Psoas muscle (tissue), 8 donors: ENCODE data around the gene MACO1. TPM values are rescaled to one million over a fixed set of nuclear protein-coding genes. Genes with fewer than 3 reads are reported as not detected.

Source experiments
- ATAC-seq, 4 donors: fragments of 200-7000 bp; cut with Tn5 transposase; one replicate each; pipeline ENCODE4 v1.9.1; 2020; ENCODE audit warnings: moderate library complexity in 3 of 4, mild to moderate bottlenecking in 2 of 4
- DNase-seq, 2 donors: peaks; one replicate each; pipeline ENCODE4 v3.0.0-alpha.2; 2020
- H3K27ac ChIP-seq: fragments of 200-600 bp; one replicate; pipeline ENCODE4 v1.8.0; 2022
- H3K27me3 ChIP-seq, 3 donors: fragments of 200-600 bp in 1 of 3; one replicate each; pipeline versions ENCODE4 v1.6.1 to v1.8.0; 2013 to 2022; ENCODE audit warnings: low read length in 2 of 3, mild to moderate bottlenecking in 2 of 3, moderate library complexity in 1 of 3; ENCODE audit not compliant: insufficient read depth in 3 of 3
- H3K36me3 ChIP-seq, 2 donors: fragments of 200-600 bp in 1 of 2; one replicate each; pipeline versions ENCODE4 v1.6.1 to v1.8.0; 2013 to 2022; ENCODE audit warnings: low read depth in 1 of 2, mild to moderate bottlenecking in 1 of 2, moderate library complexity in 1 of 2; ENCODE audit not compliant: insufficient read depth in 1 of 2
- H3K4me1 ChIP-seq: fragments of 200-600 bp; one replicate; pipeline ENCODE4 v1.8.0; 2022
- H3K4me3 ChIP-seq: fragments of 200-600 bp; one replicate; pipeline ENCODE4 v1.8.0; 2022; ENCODE audit warnings: mild to moderate bottlenecking
- H3K9me3 ChIP-seq: fragments of 200-600 bp; one replicate; pipeline ENCODE4 v1.8.0; 2022
- WGBS, 3 donors: extraction: QIAGEN DNeasy Blood & Tissue Kit; methylation state at CpG; one replicate each; pipeline versions ENCODE4 v1.1.6 to v1.1.7; 2013; 5-methylcytosine and 5-hydroxymethylcytosine counted together
- intact Hi-C, 2 donors: fragments of 100-400 bp; cut with DNase I; formaldehyde crosslinking; loops; one replicate each; pipeline versions ENCODE4 v1.11.0 to v1.14.2; 2022
- polyA plus RNA-seq, 3 donors: library from polyadenylated mRNA; stranded (reverse); fragments of 200-250 nt; gene quantifications; one replicate each; pipeline ENCODE4 v1.2.3, GENCODE V29; 2013
- total RNA-seq, 4 donors: library from RNA; stranded (reverse); fragmentation: NEBNext Ultra II Directional in 2 of 4; extraction: Animal tissue kit (Norgen Biotek cat#: 25700) in 2 of 4; gene quantifications; one replicate each; pipeline versions ENCODE4 v1.2.1 to v1.2.4, GENCODE V29; 2021 to 2023
- TF ChIP-seq, protein P1 (sequence below): fragments of 200-600 bp; IDR thresholded peaks from one replicate; pipeline ENCODE4 v1.8.0; 2022; ENCODE audit warnings: antibody characterized with exemption
- donor health status: healthy with polysubstance abuse.
- donor health status: DM: no; HTN: no; CAD: no; lungs with moderate emphysema.
- donor health status: Bipolar disorder and iron deficiency.
- donor health status: healthy.
- donor health status: DM: yes; HTN: yes; CAD: no.
- donor health status: DM: no; HTN: no; CAD: no.
- donor health status: DM: no; HTN: no; CAD: no.
- donor health status: DM: yes; HTN: yes; CAD: no.

The MACO1 gene
- total and polyA plus RNA-seq, 7 donors = 8.8 to 49.7 (median 31.1) TPM

DNA sequence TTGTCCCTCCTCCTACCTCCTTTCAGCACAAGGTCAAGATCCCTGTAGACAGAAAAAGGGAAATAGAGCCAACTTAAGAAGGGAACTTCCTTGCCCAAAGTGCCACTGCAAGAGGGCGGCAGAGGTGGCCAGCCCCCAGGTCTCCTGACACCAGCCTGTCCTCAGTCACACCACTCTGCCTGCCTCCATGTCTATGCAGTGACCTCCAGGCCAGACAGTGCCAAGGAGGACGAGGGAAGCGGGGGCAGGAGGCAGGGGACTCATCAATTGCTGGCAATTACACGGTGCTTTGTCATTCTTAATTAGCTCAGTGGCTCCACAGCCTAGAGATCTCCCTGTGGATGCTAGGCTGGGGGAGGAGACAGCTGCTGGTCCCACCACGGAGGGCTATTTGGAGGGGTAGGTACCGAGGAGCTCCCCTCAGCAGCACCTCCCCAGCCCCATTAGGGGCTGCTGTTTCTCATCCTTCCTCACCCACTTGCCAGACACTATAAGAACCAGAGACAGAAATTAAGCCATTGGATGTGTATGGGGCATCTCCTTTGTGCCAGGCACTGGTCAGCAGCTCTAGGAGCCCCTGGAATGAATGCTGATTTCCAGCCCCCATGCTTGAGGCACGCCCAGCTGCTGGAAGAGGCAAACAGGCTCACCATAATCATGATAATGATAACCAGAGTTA is 106.6 kb downstream of the MACO1 start:
- Histone ChIP-seq H3K4me3 (no peak overlapping the region), H3K27me3 (no peaks in the 10 kb centered on the region), H3K9me3 (no peaks in the 10 kb centered on the region), H3K36me3 (no peaks in the 10 kb centered on the region), H3K27ac (no peak overlapping the region), H3K4me1 (no peaks in the 10 kb centered on the region)
- intact Hi-C loops = no loop called here
- TF ChIP-seq, protein P1, sequence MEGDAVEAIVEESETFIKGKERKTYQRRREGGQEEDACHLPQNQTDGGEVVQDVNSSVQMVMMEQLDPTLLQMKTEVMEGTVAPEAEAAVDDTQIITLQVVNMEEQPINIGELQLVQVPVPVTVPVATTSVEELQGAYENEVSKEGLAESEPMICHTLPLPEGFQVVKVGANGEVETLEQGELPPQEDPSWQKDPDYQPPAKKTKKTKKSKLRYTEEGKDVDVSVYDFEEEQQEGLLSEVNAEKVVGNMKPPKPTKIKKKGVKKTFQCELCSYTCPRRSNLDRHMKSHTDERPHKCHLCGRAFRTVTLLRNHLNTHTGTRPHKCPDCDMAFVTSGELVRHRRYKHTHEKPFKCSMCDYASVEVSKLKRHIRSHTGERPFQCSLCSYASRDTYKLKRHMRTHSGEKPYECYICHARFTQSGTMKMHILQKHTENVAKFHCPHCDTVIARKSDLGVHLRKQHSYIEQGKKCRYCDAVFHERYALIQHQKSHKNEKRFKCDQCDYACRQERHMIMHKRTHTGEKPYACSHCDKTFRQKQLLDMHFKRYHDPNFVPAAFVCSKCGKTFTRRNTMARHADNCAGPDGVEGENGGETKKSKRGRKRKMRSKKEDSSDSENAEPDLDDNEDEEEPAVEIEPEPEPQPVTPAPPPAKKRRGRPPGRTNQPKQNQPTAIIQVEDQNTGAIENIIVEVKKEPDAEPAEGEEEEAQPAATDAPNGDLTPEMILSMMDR = no peak
- ATAC-seq (no peak), DNase-seq (no peak)
- WGBS, 3 donors = 67 to 75% (median 73%) methylated on average over 7 of the region's 7 CpGs

DNA sequence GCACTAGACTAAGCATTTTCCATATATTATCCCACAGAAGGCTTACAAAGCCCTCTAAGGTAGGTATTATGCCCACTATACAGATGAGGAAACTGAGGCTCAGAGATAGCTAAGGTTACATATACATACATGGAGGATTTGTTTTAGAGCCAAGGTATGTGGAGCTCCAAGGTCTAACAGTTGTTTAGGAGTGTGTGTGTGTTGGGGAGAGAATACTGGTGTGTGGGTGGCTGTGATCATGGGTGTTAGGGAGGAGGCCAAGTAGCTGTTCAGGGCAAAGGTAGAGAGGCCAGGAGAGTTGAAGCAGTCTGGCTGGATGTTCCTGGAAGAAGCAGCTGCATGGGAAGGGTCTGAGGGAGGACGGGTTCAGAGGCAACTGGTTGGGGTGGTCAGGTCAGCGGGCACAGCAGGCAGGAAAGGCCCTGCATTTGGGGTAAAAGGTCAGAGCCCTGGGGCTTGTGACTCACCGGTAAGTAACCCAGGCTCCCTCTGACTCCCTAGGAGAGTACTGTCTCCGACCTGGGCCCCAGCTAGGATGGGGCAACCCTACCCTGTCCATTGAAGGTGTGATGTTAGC is 107.6 kb downstream of the MACO1 start:
- H3K27me3 ChIP-seq = no peaks in the 10 kb centered on the region
- intact Hi-C loops = no loop called here
- DNase-seq (no peak), ATAC-seq (no peak)
- WGBS, 3 donors = 70 to 79% (median 75%) methylated on average over 4 of the region's 4 CpGs
- TF ChIP-seq, protein P1 = no peak
- H3K4me1 ChIP-seq = peaks cover 4% of the 10 kb centered on the region
- no peaks in the 10 kb centered on the region for H3K36me3 ChIP-seq
- H3K9me3 ChIP-seq = no peaks in the 10 kb centered on the region
- no peak overlapping the region for H3K4me3 ChIP-seq
- no peak overlapping the region for H3K27ac ChIP-seq

- TF ChIP-seq, protein P1 = no peak
- intact Hi-C loops = no loop called here
- 65 to 78% (median 71%) methylated on average over 13 of the region's 13 CpGs for WGBS, 3 donors
- Histone ChIP-seq H3K9me3 (no peaks in the 10 kb centered on the region), H3K36me3 (no peaks in the 10 kb centered on the region), H3K4me1 (peaks cover 15% of the 10 kb centered on the region), H3K27me3 (no peaks in the 10 kb centered on the region), H3K4me3 (no peak overlapping the region), H3K27ac (no peak overlapping the region)
- DNase-seq = no peak
- no peak for ATAC-seq
Observed at GRCh38 chr1:25540750-25541342, 110.1 kb downstream of the MACO1 start.

DNA sequence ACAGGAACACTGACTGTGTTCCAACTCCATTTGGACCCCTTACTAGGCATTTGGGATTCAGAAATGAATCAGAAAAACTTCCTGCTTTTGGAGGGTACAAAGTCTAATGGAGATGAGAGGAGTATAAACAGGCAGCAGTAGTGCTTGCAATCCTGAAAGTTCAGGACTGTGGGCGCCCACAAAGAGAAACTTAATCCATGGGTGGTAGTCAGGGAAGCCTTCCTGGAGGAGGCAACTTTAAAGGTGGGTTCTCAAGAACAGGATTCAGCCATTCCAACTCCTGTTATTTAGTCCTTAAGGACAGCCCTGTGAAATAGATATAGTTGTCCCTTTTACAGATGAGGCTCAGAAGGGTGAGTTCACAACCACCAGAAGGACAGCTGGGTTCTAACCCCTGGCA is 110.7 kb downstream of the MACO1 start:
- peaks cover 16% of the 10 kb centered on the region for H3K4me1 ChIP-seq
- no peaks in the 10 kb centered on the region for H3K36me3 ChIP-seq
- TF ChIP-seq, protein P1 = no peak
- H3K27ac ChIP-seq = no peak overlapping the region
- H3K9me3 ChIP-seq = no peaks in the 10 kb centered on the region
- DNase-seq (no peak), ATAC-seq (no peak)
- 96 to 100% (median 100%) methylated on average over 1 of the region's 1 CpG for WGBS, 3 donors
- intact Hi-C loops = no loop called here
- H3K27me3 ChIP-seq = no peaks in the 10 kb centered on the region
- no peak overlapping the region for H3K4me3 ChIP-seq
